Measurements from ENCODE around the gene GRAP. TPM values are rescaled to one million over a fixed set of nuclear protein-coding genes. Genes with fewer than 3 reads are reported as not detected.

GRAP gene
- total and polyA plus RNA-seq, 10 of the 15 experiments (the other 5 are each of a cell fraction or from before 2014, with no cell fraction given), result 0.58 to 78.3 (median 36.6) TPM

- RAD21 ChIA-PET (ENCODE audit: unreplicated experiment), result interaction anchor here (0.6 kb wide), 1 partner anchor 106 kb away, joined by 5 read pairs; no protein-coding TSS in a partner anchor
- Histone ChIP-seq H3K27me3 (replicated peaks in 1 of 2; ENCODE audit: control insufficient read depth in 2 of 2, insufficient read depth in 2 of 2, low read length in 1 of 2) (no peaks in the 10 kb centered on the region), H4K20me1 (ENCODE audit: control insufficient read depth, insufficient read depth) (no peaks in the 10 kb centered on the region), H3K27ac (ENCODE audit: control insufficient read depth, insufficient read depth) (no peak overlapping the region), H3K36me3 (ENCODE audit: control insufficient read depth in 2 of 2, insufficient read depth in 2 of 2, low read length in 1 of 2) (no peaks in the 10 kb centered on the region; a peak in 2 of 4 replicates), H3K9ac (ENCODE audit: control insufficient read depth, insufficient read depth, low read length) (no peak overlapping the region), H3K9me3 (replicated peaks; ENCODE audit: control insufficient read depth, insufficient read depth, low read length) (no peaks in the 10 kb centered on the region), H3K79me2 (ENCODE audit: control insufficient read depth, insufficient read depth, low read length) (peaks cover 12% of the 10 kb centered on the region), H3K4me2 (ENCODE audit: control insufficient read depth, insufficient read depth) (no peak overlapping the region), H3K4me3 (no peak overlapping the region), H2AFZ (ENCODE audit: control insufficient read depth, low read depth, low read length) (no peak overlapping the region; the same call in 1 of the 2 replicates), H3K4me1 (ENCODE audit: control insufficient read depth, insufficient read depth, low read length) (peaks cover 25% of the 10 kb centered on the region)
- SMC1A ChIA-PET (ENCODE audit: uncharacterized antibody, unreplicated experiment), result no interaction called here
- in situ Hi-C loops (cut with MboI), result no loop called here
- WGBS (ENCODE audit: insufficient coverage, insufficient replicate concordance, low lambda C conversion rate, missing lambda C conversion rate), result 52% methylated on average over 4 of the region's 4 CpGs
- CTCF ChIA-PET, result no interaction called here
- intact Hi-C loops (cut with micrococcal nuclease; ENCODE audit: unreplicated experiment), result no loop called here
- DNase-seq (ENCODE audit: low read depth, low spot score), result no peak
- BruUV-seq (replicated peaks), result no TSS peak
- no peak for FAIRE-seq
- no peak for ATAC-seq
- POLR2A ChIA-PET, result no interaction called here
- TF ChIP-seq HDAC6 (IDR thresholded peaks at IDR 0.05; ENCODE audit: unreplicated experiment) (no peak), SUZ12 (IDR thresholded peaks at IDR 0.05; ENCODE audit: unreplicated experiment) (no peak), E2F4 (IDR thresholded peaks at IDR 0.05; ENCODE audit: low read depth, low read length) (no peak), ATF7 (IDR thresholded peaks at IDR 0.05; ENCODE audit: low read depth) (no peak), CTCF (IDR thresholded peaks at IDR 0.05 in 2 of 3, conservative IDR thresholded peaks at IDR 0.05 in 1 of 3; ENCODE audit: control insufficient read depth in 2 of 3, extremely low read depth in 1 of 3, insufficient read depth in 1 of 3, low read depth in 3 of 3, low read length in 3 of 3) (no peak), STAT3 (IDR thresholded peaks at IDR 0.05; ENCODE audit: low read depth, low read length) (no peak), ZNF274 (IDR thresholded peaks at IDR 0.05; ENCODE audit: insufficient read depth, insufficient read length) (no peak)
These were observed 40.8 kb downstream of the GRAP start for GRCh38 chr17:19005789-19006430.
